Measurements from ENCODE around the gene FGF18. TPM values are rescaled to one million over a fixed set of nuclear protein-coding genes. Genes with fewer than 3 reads are reported as not detected.
"Not testable (repeated sequence)": the region's sequence is repeated elsewhere in the genome, so short reads cannot be mapped to it uniquely, and the experiment has no call there.

FGF18 gene
- total RNA-seq, result 1 to 10 TPM; 3.1 to 3.4 TPM
- polyA plus RNA-seq, result 1 to 10 TPM; 1.8 to 1.9 TPM
- long read RNA-seq, donor 1, transcript FGF18-201 (5 exons, 1,986 nt), result major isoform, 5 of 5 reads
- long read RNA-seq, donor 1, partial matches to known transcripts, result 0 of 5 reads
- long read RNA-seq, donor 1, other reads (novel, unspliced or antisense), result 0 of 5 reads
- long read RNA-seq, donor 2, partial matches to known transcripts, result 0 of 1 reads
- long read RNA-seq, donor 2, other reads (novel, unspliced or antisense), result 0 of 1 reads
- long read RNA-seq, donor 3, result 0 reads
- long read RNA-seq, donor 4, partial matches to known transcripts, result 0 of 1 reads
- long read RNA-seq, donor 4, other reads (novel, unspliced or antisense), result 0 of 1 reads
- long read RNA-seq, donor 5, transcript FGF18-201 (5 exons, 1,986 nt), result major isoform, 5 of 10 reads
- long read RNA-seq, donor 5, partial matches to known transcripts, result 5 of 10 reads
- long read RNA-seq, donor 5, other reads (novel, unspliced or antisense), result 0 of 10 reads

- TF ChIP-seq CTCF (IDR thresholded peaks at IDR 0.05; ENCODE audit: control extremely low read depth, extremely low read depth), result no peak
- Histone ChIP-seq H3K9ac (ENCODE audit: insufficient read depth in 1 of 2, low read length in 2 of 2) (no peak within 1 kb of the TSS), H3K4me1 (ENCODE audit: control insufficient read depth in 5 of 5, insufficient read depth in 5 of 5, low read length in 5 of 5) (peaks cover 0 to 31% (median 5%) of the 10 kb centered on the region in 5 donors), H3K9me3 (ENCODE audit: control insufficient read depth in 4 of 4, insufficient read depth in 3 of 4, low read length in 3 of 4) (no peaks in the 10 kb centered on the region), H3K36me3 (ENCODE audit: control insufficient read depth in 4 of 4, insufficient read depth in 4 of 4, low read length in 4 of 4) (peaks cover 0 to 2% (median 0%) of the 10 kb centered on the region in 4 donors), H3K27ac (ENCODE audit: low read depth in 1 of 2, low read length in 1 of 2) (peak within 1 kb of the TSS; percentile 61 to 80), H3K27me3 (ENCODE audit: control insufficient read depth in 3 of 3, insufficient read depth in 3 of 3, low read length in 2 of 3) (peaks cover 0 to 4% (median 3%) of the 10 kb centered on the region in 3 donors), H3K4me3 (peak within 1 kb of the TSS; percentile 9)
- peak; percentile 34 for ATAC-seq (ENCODE audit: insufficient read depth, low FRiP score)
- peak; percentile 66 to 76 (median 74) for DNase-seq
- WGBS, 2 donors, result 0 to 1% methylated on average over 64 to 74 of the region's 74 CpGs
Measured at GRCh38 chr5:171418982-171419687, at the start of gene FGF18. FGF18 (plus strand) TSS chr5:171419647; CDS start chr5:171420200, 553 bp downstream.

- H3K4me3 ChIP-seq, result no peak overlapping the region
- H3K27me3 ChIP-seq (ENCODE audit: control insufficient read depth in 3 of 3, insufficient read depth in 3 of 3, low read length in 2 of 3), result no peaks in the 10 kb centered on the region
- no peak for TF ChIP-seq CTCF (IDR thresholded peaks at IDR 0.05; ENCODE audit: control extremely low read depth, extremely low read depth)
- DNase-seq (no peak), ATAC-seq (ENCODE audit: insufficient read depth, low FRiP score) (no peak)
- H3K4me1 ChIP-seq (ENCODE audit: control insufficient read depth in 5 of 5, insufficient read depth in 5 of 5, low read length in 5 of 5), result no peaks in the 10 kb centered on the region
- no peak overlapping the region for H3K9ac ChIP-seq (ENCODE audit: insufficient read depth in 1 of 2, low read length in 2 of 2)
- no peaks in the 10 kb centered on the region for H3K9me3 ChIP-seq (ENCODE audit: control insufficient read depth in 4 of 4, insufficient read depth in 3 of 4, low read length in 3 of 4)
- 89 to 100% methylated on average over 4 of the region's 4 CpGs for WGBS, 2 donors
- no peak overlapping the region for H3K27ac ChIP-seq (ENCODE audit: low read depth in 1 of 2, low read length in 1 of 2)
- H3K36me3 ChIP-seq (ENCODE audit: control insufficient read depth in 4 of 4, insufficient read depth in 4 of 4, low read length in 4 of 4), result no peaks in the 10 kb centered on the region
Measured at GRCh38 chr5:171369898-171370297, 49.5 kb upstream of the FGF18 start.

- ATAC-seq (ENCODE audit: insufficient read depth, low FRiP score); H3K27me3 ChIP-seq (ENCODE audit: control insufficient read depth in 3 of 3, insufficient read depth in 3 of 3, low read length in 2 of 3); H3K9me3 ChIP-seq (ENCODE audit: control insufficient read depth in 4 of 4, insufficient read depth in 3 of 4, low read length in 3 of 4); H3K9ac ChIP-seq (ENCODE audit: insufficient read depth in 1 of 2, low read length in 2 of 2); H3K36me3 ChIP-seq (ENCODE audit: control insufficient read depth in 4 of 4, insufficient read depth in 4 of 4, low read length in 4 of 4); H3K4me1 ChIP-seq (ENCODE audit: control insufficient read depth in 5 of 5, insufficient read depth in 5 of 5, low read length in 5 of 5); H3K27ac ChIP-seq (ENCODE audit: low read depth in 1 of 2, low read length in 1 of 2); DNase-seq; H3K4me3 ChIP-seq: not testable (repeated sequence)
- 46 to 53% methylated on average over 10 of the region's 10 CpGs for WGBS, 2 donors
Measured at GRCh38 chr5:171370881-171371280, 48.6 kb upstream of the FGF18 start.

- H3K27ac ChIP-seq (ENCODE audit: low read depth in 1 of 2, low read length in 1 of 2), result no peak overlapping the region
- no peak overlapping the region for H3K9ac ChIP-seq (ENCODE audit: insufficient read depth in 1 of 2, low read length in 2 of 2)
- no peaks in the 10 kb centered on the region for H3K9me3 ChIP-seq (ENCODE audit: control insufficient read depth in 4 of 4, insufficient read depth in 3 of 4, low read length in 3 of 4)
- 82 to 92% methylated on average over 13 of the region's 13 CpGs for WGBS, 2 donors
- no peaks in the 10 kb centered on the region for H3K27me3 ChIP-seq (ENCODE audit: control insufficient read depth in 3 of 3, insufficient read depth in 3 of 3, low read length in 2 of 3)
- no peak overlapping the region for H3K4me3 ChIP-seq
- H3K4me1 ChIP-seq (ENCODE audit: control insufficient read depth in 5 of 5, insufficient read depth in 5 of 5, low read length in 5 of 5), result no peaks in the 10 kb centered on the region
- no peak for DNase-seq
- ATAC-seq (ENCODE audit: insufficient read depth, low FRiP score), result no peak
- no peak for TF ChIP-seq CTCF (IDR thresholded peaks at IDR 0.05; ENCODE audit: control extremely low read depth, extremely low read depth)
- no peaks in the 10 kb centered on the region for H3K36me3 ChIP-seq (ENCODE audit: control insufficient read depth in 4 of 4, insufficient read depth in 4 of 4, low read length in 4 of 4)
Measured at GRCh38 chr5:171371326-171371725, 48.1 kb upstream of the FGF18 start.

Data from lung (tissue), 16 donors.